Hepatocyte (in vitro differentiated cells): ENCODE measurements around the gene GOLGA3. TPM values are rescaled to one million over a fixed set of nuclear protein-coding genes. Genes with fewer than 3 reads are reported as not detected.

Experiments used
- DNase-seq: peaks from one replicate; pipeline ENCODE4 v3.0.0-alpha.2; 2016; ENCODE audit warnings: low spot score
- H2AFZ ChIP-seq: fragments of 200-600 bp; sonication (generic); 2 replicates; pipeline ENCODE4 v1.6.0; 2016; ENCODE audit warnings: antibody characterized with exemption, mild to moderate bottlenecking
- H3K27ac ChIP-seq: fragments of 200-600 bp; sonication (generic); 2 replicates; pipeline ENCODE4 v1.5.1; 2016; ENCODE audit warnings: mild to moderate bottlenecking
- H3K27me3 ChIP-seq: fragments of 200-600 bp; sonication (generic); 2 replicates; pipeline ENCODE4 v1.6.1; 2016
- H3K36me3 ChIP-seq: fragments of 200-600 bp; sonication (generic); replicated peaks from 2 replicates; pipeline ENCODE4 v1.5.1; 2016; ENCODE audit warnings: low read depth; ENCODE audit not compliant: insufficient read depth
- H3K4me1 ChIP-seq: fragments of 200-600 bp; sonication (generic); 2 replicates; pipeline ENCODE4 v1.5.1; 2016; ENCODE audit warnings: mild to moderate bottlenecking, moderate library complexity; ENCODE audit not compliant: insufficient read depth
- H3K4me2 ChIP-seq: fragments of 200-600 bp; sonication (generic); 2 replicates; pipeline ENCODE4 v1.6.0; 2016
- H3K4me3 ChIP-seq: fragments of 200-600 bp; sonication (generic); 2 replicates; pipeline ENCODE4 v1.5.1; 2016; ENCODE audit warnings: mild to moderate bottlenecking
- H3K79me2 ChIP-seq: fragments of 200-600 bp; sonication (generic); 2 replicates; pipeline ENCODE4 v1.6.0; 2017; ENCODE audit warnings: mild to moderate bottlenecking
- H3K9me2 ChIP-seq: fragments of 200-600 bp; sonication (generic); replicated peaks from 2 replicates; pipeline ENCODE4 v1.6.0; 2017; ENCODE audit warnings: mild to moderate bottlenecking; ENCODE audit not compliant: insufficient read depth
- H3K9me3 ChIP-seq: fragments of 200-600 bp; sonication (generic); 2 replicates; pipeline ENCODE4 v1.5.1; 2016; ENCODE audit warnings: low read depth, mild to moderate bottlenecking
- H4K20me1 ChIP-seq: fragments of 200-600 bp; sonication (generic); 2 replicates; pipeline ENCODE4 v1.6.0; 2016; ENCODE audit warnings: mild to moderate bottlenecking; ENCODE audit not compliant: insufficient read depth, poor library complexity, severe bottlenecking
- EZH2 ChIP-seq: fragments of 200-600 bp; sonication (generic); IDR thresholded peaks from 2 replicates; pipeline ENCODE4 v1.6.1; 2016; ENCODE audit warnings: antibody characterized with exemption, mild to moderate bottlenecking, borderline replicate concordance
- EZH2phosphoT487 ChIP-seq: fragments of 200-600 bp; sonication (generic); IDR thresholded peaks from one replicate; pipeline ENCODE4 v1.6.1; 2018; ENCODE audit warnings: antibody characterized with exemption, mild to moderate bottlenecking, low read depth, moderate library complexity; ENCODE audit not compliant: unreplicated experiment, severe bottlenecking
- WGBS: methylation state at CpG from one replicate; pipeline ENCODE4 v1.1.6; 2016; ENCODE audit warnings: low lambda C conversion rate; ENCODE audit errors: missing lambda C conversion rate; 5-methylcytosine and 5-hydroxymethylcytosine counted together
- polyA plus RNA-seq: library from polyadenylated mRNA; unstranded; fragments of >200 nt; fragmentation: Nextera tagmentation; extraction: Ambion mirVana; gene quantifications from 2 replicates; pipeline ENCODE4 v1.2.1, GENCODE V29; 2016
- total RNA-seq: library from RNA; depleted of rRNA; stranded (reverse); fragments of >200 nt; gene quantifications from 2 replicates; pipeline ENCODE4 v1.2.3, GENCODE V29; 2014
- TF ChIP-seq, protein P1 (sequence below): fragments of 200-600 bp; sonication (generic); IDR thresholded peaks from 2 replicates; pipeline ENCODE4 v1.5.1; 2016; ENCODE audit warnings: antibody characterized with exemption, mild to moderate bottlenecking; ENCODE audit not compliant: poor library complexity

The GOLGA3 gene
- total and polyA plus RNA-seq, 2 experiments from 2014 or later: 26.2 to 67.6 TPM

DNA sequence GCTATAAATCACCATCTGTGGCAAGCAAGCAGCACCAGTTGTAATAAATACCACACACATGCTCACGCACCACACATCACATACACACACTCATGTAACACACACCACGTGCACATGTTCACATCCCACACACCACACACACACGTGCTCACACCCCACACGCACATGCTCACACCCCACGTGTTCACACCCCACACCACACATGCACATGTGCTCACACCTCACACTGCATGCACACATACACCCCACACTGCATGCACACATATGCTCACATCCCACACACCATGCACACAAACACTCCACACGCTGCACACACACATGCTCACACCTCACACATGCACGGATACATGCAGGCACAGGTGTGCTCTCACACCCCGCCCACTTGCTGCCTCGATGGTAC lies 44.1 kb downstream of the GOLGA3 start:
- no peak for DNase-seq

DNA sequence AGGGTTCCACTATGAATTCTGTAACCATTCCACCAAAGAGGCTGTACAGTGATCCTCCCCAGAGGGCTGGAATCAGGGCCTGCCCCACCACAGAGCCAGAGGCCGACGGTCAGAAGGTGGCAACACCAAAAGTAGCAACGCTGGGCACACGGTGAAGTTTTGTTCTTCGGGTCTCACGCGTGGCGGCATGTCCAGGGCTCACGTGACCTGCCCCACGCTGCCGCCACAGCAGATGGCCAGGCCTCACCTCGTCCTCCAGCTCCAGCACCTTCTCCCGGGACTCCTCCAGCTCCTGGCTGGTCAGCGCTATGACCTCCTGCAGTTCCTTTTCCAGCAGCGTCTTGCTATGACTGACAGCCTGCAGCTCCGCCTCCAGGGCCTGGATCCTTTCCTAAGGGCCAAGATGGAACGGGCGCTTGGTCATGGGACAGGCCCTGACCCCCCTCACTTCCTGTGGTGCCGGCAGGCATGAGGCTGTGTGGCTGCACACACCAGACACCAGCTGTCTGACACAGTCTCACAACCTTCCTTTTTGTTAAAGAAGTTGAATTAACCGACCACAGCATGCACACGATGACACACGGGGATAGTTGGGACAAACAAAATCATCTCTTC lies 44.6 kb downstream of the GOLGA3 start:
- Histone ChIP-seq H2AFZ (no peak overlapping the region), H3K27ac (no peak overlapping the region), H3K9me3 (no peaks in the 10 kb centered on the region), H3K4me1 (no peaks in the 10 kb centered on the region), H3K4me2 (no peak overlapping the region), H3K36me3 (no peaks in the 10 kb centered on the region), H3K4me3 (no peak overlapping the region), H3K9me2 (no peaks in the 10 kb centered on the region), H3K79me2 (no peaks in the 10 kb centered on the region), H4K20me1 (no peaks in the 10 kb centered on the region), H3K27me3 (no peaks in the 10 kb centered on the region)
- TF ChIP-seq EZH2 (no peak), EZH2phosphoT487 (no peak)
- TF ChIP-seq, protein P1, sequence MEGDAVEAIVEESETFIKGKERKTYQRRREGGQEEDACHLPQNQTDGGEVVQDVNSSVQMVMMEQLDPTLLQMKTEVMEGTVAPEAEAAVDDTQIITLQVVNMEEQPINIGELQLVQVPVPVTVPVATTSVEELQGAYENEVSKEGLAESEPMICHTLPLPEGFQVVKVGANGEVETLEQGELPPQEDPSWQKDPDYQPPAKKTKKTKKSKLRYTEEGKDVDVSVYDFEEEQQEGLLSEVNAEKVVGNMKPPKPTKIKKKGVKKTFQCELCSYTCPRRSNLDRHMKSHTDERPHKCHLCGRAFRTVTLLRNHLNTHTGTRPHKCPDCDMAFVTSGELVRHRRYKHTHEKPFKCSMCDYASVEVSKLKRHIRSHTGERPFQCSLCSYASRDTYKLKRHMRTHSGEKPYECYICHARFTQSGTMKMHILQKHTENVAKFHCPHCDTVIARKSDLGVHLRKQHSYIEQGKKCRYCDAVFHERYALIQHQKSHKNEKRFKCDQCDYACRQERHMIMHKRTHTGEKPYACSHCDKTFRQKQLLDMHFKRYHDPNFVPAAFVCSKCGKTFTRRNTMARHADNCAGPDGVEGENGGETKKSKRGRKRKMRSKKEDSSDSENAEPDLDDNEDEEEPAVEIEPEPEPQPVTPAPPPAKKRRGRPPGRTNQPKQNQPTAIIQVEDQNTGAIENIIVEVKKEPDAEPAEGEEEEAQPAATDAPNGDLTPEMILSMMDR: no peak
- WGBS: 96% methylated on average over 21 of the region's 22 CpGs
- DNase-seq: no peak

More for the DNA sequence above, 44.1 kb downstream of the GOLGA3 start:
- Histone ChIP-seq H3K9me3 (no peaks in the 10 kb centered on the region), H3K36me3 (no peaks in the 10 kb centered on the region), H3K9me2 (no peaks in the 10 kb centered on the region), H3K27me3 (no peaks in the 10 kb centered on the region), H4K20me1 (no peaks in the 10 kb centered on the region), H3K4me3 (no peak overlapping the region), H3K4me2 (no peak overlapping the region), H3K27ac (no peak overlapping the region), H3K4me1 (no peaks in the 10 kb centered on the region), H2AFZ (no peak overlapping the region), H3K79me2 (no peaks in the 10 kb centered on the region)
- WGBS: 93% methylated on average over 9 of the region's 9 CpGs
- TF ChIP-seq, protein P1: no peak
- TF ChIP-seq EZH2 (no peak), EZH2phosphoT487 (no peak)

DNA sequence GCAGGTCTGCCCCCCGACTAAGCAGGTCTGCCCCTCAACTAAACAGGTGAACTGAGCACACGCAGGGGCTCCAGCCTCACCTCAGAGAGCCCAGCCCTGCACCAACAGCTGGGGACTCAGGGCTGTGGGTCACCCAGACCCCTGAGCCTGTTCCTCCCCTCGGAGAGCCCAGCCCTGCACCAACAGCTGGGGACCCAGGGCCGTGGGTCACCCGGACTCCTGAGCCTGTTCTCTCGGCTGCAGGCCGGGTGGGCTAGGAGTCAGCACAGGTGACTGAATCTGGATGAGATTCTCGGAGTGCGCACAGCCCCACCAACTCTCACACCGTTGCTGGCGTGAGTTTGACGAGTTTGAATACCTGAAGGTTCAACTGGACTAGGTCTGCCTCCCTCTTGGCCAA lies 46.7 kb downstream of the GOLGA3 start:
- no peak for DNase-seq
- Histone ChIP-seq H3K9me3 (no peaks in the 10 kb centered on the region), H3K27me3 (no peaks in the 10 kb centered on the region), H3K27ac (no peak overlapping the region), H3K4me3 (no peak overlapping the region), H3K36me3 (no peaks in the 10 kb centered on the region), H4K20me1 (no peaks in the 10 kb centered on the region), H3K4me2 (no peak overlapping the region), H3K9me2 (no peaks in the 10 kb centered on the region), H2AFZ (no peak overlapping the region), H3K79me2 (no peaks in the 10 kb centered on the region), H3K4me1 (no peaks in the 10 kb centered on the region)
- no peak for TF ChIP-seq EZH2phosphoT487
- no peak for TF ChIP-seq EZH2
- TF ChIP-seq, protein P1: no peak
- whole genome bisulfite sequencing: 92% methylated on average over 12 of the region's 12 CpGs
